Fibroblast of lung (primary cell): ENCODE data around the gene PTP4A2.

Source experiments
- EZH2 ChIP-seq: IDR thresholded peaks from 2 replicates; pipeline ENCODE4 v1.5.1; 2012; ENCODE audit warnings: low read length, control low read depth, mild to moderate bottlenecking; ENCODE audit errors: missing control alignments
- TF ChIP-seq, protein P1 (sequence below), 2 donors: IDR thresholded peaks in 1 of 2; conservative IDR thresholded peaks in 1 of 2; 1 replicate in 1 of 2; 2 replicates in 1 of 2; pipeline ENCODE4 v1.5.1; 2011 to 2012; ENCODE audit warnings: low read length in 2 of 2, control low read depth in 1 of 2, inconsistent platforms in 1 of 2, low read depth in 1 of 2, mild to moderate bottlenecking in 1 of 2

DNA sequence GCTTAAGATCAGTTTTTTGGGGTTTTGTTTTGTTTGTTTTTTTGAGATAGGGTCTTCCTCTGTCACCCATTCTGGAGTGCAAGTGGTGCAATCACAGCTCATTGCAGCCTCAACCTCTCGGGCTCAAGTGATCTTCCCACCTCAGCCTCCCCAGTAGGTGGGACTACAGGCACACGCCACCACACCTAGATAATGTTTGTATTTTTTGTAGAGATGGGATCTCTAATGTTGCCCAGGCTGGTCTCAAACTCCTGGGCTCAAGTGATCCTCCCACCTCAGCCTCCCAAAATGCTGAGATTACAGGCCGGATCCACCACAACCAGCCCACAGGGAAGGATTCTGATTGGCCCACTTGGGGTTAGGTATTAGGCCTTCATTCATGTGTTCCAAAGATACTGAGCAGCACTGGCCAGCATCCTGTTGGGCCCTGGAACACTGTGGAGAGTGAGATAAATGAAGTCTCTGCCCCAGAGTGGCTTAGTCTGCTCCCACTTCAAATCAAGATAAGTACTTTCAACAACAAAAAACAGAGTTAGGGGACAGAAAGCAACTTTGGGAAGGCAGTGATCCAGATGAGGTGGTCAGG lies 54.7 kb downstream of the PTP4A2 start:
- no peak for TF ChIP-seq EZH2
- TF ChIP-seq, protein P1, sequence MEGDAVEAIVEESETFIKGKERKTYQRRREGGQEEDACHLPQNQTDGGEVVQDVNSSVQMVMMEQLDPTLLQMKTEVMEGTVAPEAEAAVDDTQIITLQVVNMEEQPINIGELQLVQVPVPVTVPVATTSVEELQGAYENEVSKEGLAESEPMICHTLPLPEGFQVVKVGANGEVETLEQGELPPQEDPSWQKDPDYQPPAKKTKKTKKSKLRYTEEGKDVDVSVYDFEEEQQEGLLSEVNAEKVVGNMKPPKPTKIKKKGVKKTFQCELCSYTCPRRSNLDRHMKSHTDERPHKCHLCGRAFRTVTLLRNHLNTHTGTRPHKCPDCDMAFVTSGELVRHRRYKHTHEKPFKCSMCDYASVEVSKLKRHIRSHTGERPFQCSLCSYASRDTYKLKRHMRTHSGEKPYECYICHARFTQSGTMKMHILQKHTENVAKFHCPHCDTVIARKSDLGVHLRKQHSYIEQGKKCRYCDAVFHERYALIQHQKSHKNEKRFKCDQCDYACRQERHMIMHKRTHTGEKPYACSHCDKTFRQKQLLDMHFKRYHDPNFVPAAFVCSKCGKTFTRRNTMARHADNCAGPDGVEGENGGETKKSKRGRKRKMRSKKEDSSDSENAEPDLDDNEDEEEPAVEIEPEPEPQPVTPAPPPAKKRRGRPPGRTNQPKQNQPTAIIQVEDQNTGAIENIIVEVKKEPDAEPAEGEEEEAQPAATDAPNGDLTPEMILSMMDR (conservative IDR thresholded peaks at IDR 0.05 in 1 of 2, IDR thresholded peaks at IDR 0.05 in 1 of 2; ENCODE audit: low read depth in 1 of 2, low read length in 2 of 2): no peak
